Right ventricle myocardium superior (tissue), 1 donor: Measurements from ENCODE around the gene LIMK2. TPM values are rescaled to one million over a fixed set of nuclear protein-coding genes. Genes with fewer than 3 reads are reported as not detected.

ENCODE experiments used
- ATAC-seq: fragments of 200-7000 bp; cut with Tn5 transposase; one replicate; pipeline ENCODE4 v1.9.1; 2020; ENCODE audit warnings: mild to moderate bottlenecking; ENCODE audit not compliant: poor library complexity
- DNase-seq: peaks from one replicate; pipeline ENCODE4 v3.0.0-alpha.2; 2020
- intact Hi-C: fragments of 100-400 bp; cut with DNase I; formaldehyde crosslinking; loops from one replicate; pipeline ENCODE4 v1.11.2; 2022
- total RNA-seq: library from RNA; stranded (reverse); fragmentation: NEBNext Ultra II Directional; extraction: Animal tissue kit (Norgen Biotek cat#: 25700); gene quantifications from one replicate; pipeline ENCODE4 v1.2.1, GENCODE V29; 2021
- donor health status: DM: no; HTN: yes; CAD: no; lungs with severe emphysema.

The LIMK2 gene
- total RNA-seq, 1 donor from 2014 or later: 8.5 TPM

- DNase-seq (no peak), ATAC-seq (no peak)
- intact Hi-C loops: no loop called here
Observed at GRCh38 chr22:31260474-31260856, 48.4 kb downstream of the LIMK2 start.

- peak; percentile 34 for ATAC-seq
- intact Hi-C loops: no loop called here
- DNase-seq: no peak
Observed at GRCh38 chr22:31262312-31263133, 50.4 kb downstream of the LIMK2 start.

- DNase-seq (no peak), ATAC-seq (no peak)
- intact Hi-C loops: no loop called here
Observed at GRCh38 chr22:31263896-31264640, 52.0 kb downstream of the LIMK2 start.

- ATAC-seq: no peak
- intact Hi-C loops: no loop called here
- DNase-seq: no peak
Observed at GRCh38 chr22:31268281-31268680, 56.2 kb downstream of the LIMK2 start.

GRCh38 chr22:31269892-31270579 is 57.9 kb downstream of the LIMK2 start:
- intact Hi-C loops: loop anchor here (5.0 kb wide), 1 partner anchor 58 kb away; the partner anchor contains the start of gene LIMK2
- DNase-seq (no peak), ATAC-seq (no peak)

GRCh38 chr22:31271026-31271425 is 58.9 kb downstream of the LIMK2 start:
- intact Hi-C loops: loop anchor here (5.0 kb wide), 1 partner anchor 59 kb away; the partner anchor contains the start of gene LIMK2
- no peak for DNase-seq
- ATAC-seq: no peak

- DNase-seq (no peak), ATAC-seq (peak; percentile 26)
- intact Hi-C loops: loop anchor here (5.0 kb wide), 1 partner anchor 59 kb away; the partner anchor contains the start of gene LIMK2
Observed at GRCh38 chr22:31271485-31271884, 59.4 kb downstream of the LIMK2 start.

GRCh38 chr22:31272522-31273446 is 60.7 kb downstream of the LIMK2 start:
- DNase-seq (no peak), ATAC-seq (peak; percentile 77)
- intact Hi-C loops: loop anchor here (5.0 kb wide), 1 partner anchor 60 kb away; the partner anchor contains the start of gene LIMK2

GRCh38 chr22:31274017-31274416 is 61.9 kb downstream of the LIMK2 start:
- intact Hi-C loops: loop anchor here (5.0 kb wide), 1 partner anchor 62 kb away; the partner anchor contains the start of gene LIMK2
- ATAC-seq (no peak), DNase-seq (no peak)

- intact Hi-C loops: no loop called here
- DNase-seq (no peak), ATAC-seq (no peak)
Observed at GRCh38 chr22:31275018-31275417, 62.9 kb downstream of the LIMK2 start.

- no peak for ATAC-seq
- intact Hi-C loops: no loop called here
- DNase-seq: no peak
Observed at GRCh38 chr22:31275576-31275975, 63.5 kb downstream of the LIMK2 start.

GRCh38 chr22:31276426-31277167 is 64.5 kb downstream of the LIMK2 start:
- DNase-seq (no peak), ATAC-seq (no peak)
- intact Hi-C loops: no loop called here

GRCh38 chr22:31277741-31278140 is 65.6 kb downstream of the LIMK2 start:
- no peak for DNase-seq
- no peak for ATAC-seq
- intact Hi-C loops: no loop called here

- intact Hi-C loops: no loop called here
- DNase-seq: no peak
- ATAC-seq: no peak
Observed at GRCh38 chr22:31278151-31278621, 66.1 kb downstream of the LIMK2 start.

GRCh38 chr22:31278626-31279326 is 66.7 kb downstream of the LIMK2 start:
- ATAC-seq: no peak
- intact Hi-C loops: no loop called here
- no peak for DNase-seq

GRCh38 chr22:31279327-31279669 is 67.2 kb downstream of the LIMK2 start:
- ATAC-seq (no peak), DNase-seq (no peak)
- intact Hi-C loops: no loop called here
